PC-3 (cell line): Measurements from ENCODE around the gene RELL1. TPM values are rescaled to one million over a fixed set of nuclear protein-coding genes. Genes with fewer than 3 reads are reported as not detected.

Experiments used
- ATAC-seq: fragments of 200-7000 bp; cut with Tn5 transposase; 2 replicates; pipeline ENCODE4 v1.9.1; 2020; ENCODE audit warnings: mild to moderate bottlenecking, moderate library complexity
- BruUV-seq: library from RNA; stranded (reverse); fragments of 400-500 nt; replicated peaks from 2 replicates; lab custom pipeline; 2021; lab: Mats Ljungman, UMichigan
- CTCF ChIA-PET: fragments of 300-600 bp; sonication (Branson Sonifier 250); formaldehyde crosslinking; loops from one replicate; lab custom pipeline; 2022; ENCODE audit warnings: antibody characterized with exemption; lab: Charles Lee
- POLR2A ChIA-PET: fragments of 300-600 bp; sonication (Branson Sonifier 250); formaldehyde crosslinking; loops from one replicate; lab custom pipeline; 2022; ENCODE audit warnings: antibody characterized with exemption; ENCODE audit not compliant: unreplicated experiment; lab: Charles Lee
- DNase-seq: peaks from one replicate; pipeline ENCODE4 v3.0.0-alpha.2; 2015
- H2AFZ ChIP-seq: fragments of 300-600 bp; sonication (generic); 2 replicates; pipeline ENCODE4 v1.6.0; 2016; ENCODE audit warnings: antibody characterized with exemption, low read length
- H3F3A ChIP-seq: fragments of 300-600 bp; sonication (generic); one replicate; pipeline ENCODE4 v1.6.0; 2017; ENCODE audit warnings: antibody characterized with exemption, low read length, control low read depth, mild to moderate bottlenecking; ENCODE audit not compliant: unreplicated experiment
- H3K27ac ChIP-seq: fragments of 300-600 bp; sonication (generic); 2 replicates; pipeline ENCODE4 v1.5.1; 2016; ENCODE audit warnings: mild to moderate bottlenecking, low read length
- H3K27me3 ChIP-seq: fragments of 300-600 bp; sonication (generic); 2 replicates; pipeline ENCODE4 v1.6.1; 2016; ENCODE audit warnings: low read length, mixed read lengths
- H3K36me3 ChIP-seq: fragments of 300-600 bp; sonication (generic); 2 replicates; pipeline ENCODE4 v1.6.1; 2016; ENCODE audit warnings: low read depth, mixed run types, low read length, mixed read lengths
- H3K4me1 ChIP-seq: fragments of 300-600 bp; sonication (generic); 2 replicates; pipeline ENCODE4 v1.5.1; 2016; ENCODE audit warnings: low read length; ENCODE audit not compliant: insufficient read depth
- H3K4me2 ChIP-seq: fragments of 300-600 bp; sonication (generic); 2 replicates; pipeline ENCODE4 v1.6.0; 2016; ENCODE audit warnings: low read length
- H3K4me3 ChIP-seq: fragments of 300-600 bp; sonication (generic); 2 replicates; pipeline ENCODE4 v1.5.1; 2016; ENCODE audit warnings: mild to moderate bottlenecking, low read length, mixed read lengths
- H3K79me2 ChIP-seq: fragments of 300-600 bp; sonication (generic); 2 replicates; pipeline ENCODE4 v1.6.1; 2017; ENCODE audit warnings: low read length, mixed read lengths
- H3K9ac ChIP-seq: fragments of 300-600 bp; sonication (generic); 2 replicates; pipeline ENCODE4 v1.6.0; 2016; ENCODE audit warnings: mild to moderate bottlenecking, low read length
- H3K9me2 ChIP-seq: fragments of 300-600 bp; sonication (generic); replicated peaks from 2 replicates; pipeline ENCODE4 v1.6.1; 2016; ENCODE audit warnings: mixed run types, low read length, mixed read lengths
- H3K9me3 ChIP-seq: fragments of 300-600 bp; sonication (generic); 2 replicates; pipeline ENCODE4 v1.6.1; 2016; ENCODE audit warnings: low read length, mixed read lengths
- H4K20me1 ChIP-seq: fragments of 300-600 bp; sonication (generic); 2 replicates; pipeline ENCODE4 v1.6.1; 2016; ENCODE audit warnings: low read length, mixed read lengths
- CTCF ChIP-seq: fragments of 300-600 bp; sonication (generic); conservative IDR thresholded peaks from 2 replicates; pipeline ENCODE4 v1.5.1; 2017; ENCODE audit warnings: antibody characterized with exemption, low read depth, mild to moderate bottlenecking, low read length
- EZH2 ChIP-seq: fragments of 300-600 bp; sonication (generic); IDR thresholded peaks from one replicate; pipeline ENCODE4 v1.6.1; 2017; ENCODE audit warnings: antibody characterized with exemption, mild to moderate bottlenecking, low read length; ENCODE audit not compliant: unreplicated experiment
- EZH2phosphoT487 ChIP-seq: fragments of 300-600 bp; sonication (generic); IDR thresholded peaks from 2 replicates; pipeline ENCODE4 v1.6.1; 2018; ENCODE audit warnings: mild to moderate bottlenecking, antibody characterized with exemption, low read length, borderline replicate concordance
- intact Hi-C: fragments of 100-400 bp; cut with micrococcal nuclease; formaldehyde crosslinking; loops from 2 replicates; pipeline ENCODE4 v1.9.0; 2023
- total RNA-seq: library from RNA; depleted of rRNA; stranded (reverse); fragments of >200 nt; gene quantifications from 2 replicates; pipeline ENCODE4 v1.2.3, GENCODE V29; 2014

RELL1 gene
- total RNA-seq, 1 experiment from 2014 or later = 14.6 TPM

- POLR2A ChIA-PET = no interaction called here
- no peak overlapping the region for H3K4me3 ChIP-seq
- TF ChIP-seq EZH2phosphoT487 (no peak), EZH2 (no peak), CTCF (no peak)
- intact Hi-C loops = loop anchor here (5.0 kb wide), 1 partner anchor 42 kb away; the partner anchor contains the start of gene RELL1
- BruUV-seq = no TSS peak
- H2AFZ ChIP-seq = no peak overlapping the region
- no peaks in the 10 kb centered on the region for H4K20me1 ChIP-seq
- peaks cover 4% of the 10 kb centered on the region for H3F3A ChIP-seq
- H3K9ac ChIP-seq = no peak overlapping the region
- H3K4me1 ChIP-seq = peaks cover 14% of the 10 kb centered on the region
- CTCF ChIA-PET = interaction anchor here (0.5 kb wide), 1 partner anchor 37 kb away, joined by 3 read pairs; no protein-coding TSS in a partner anchor
- H3K79me2 ChIP-seq = no peaks in the 10 kb centered on the region
- H3K4me2 ChIP-seq = no peak overlapping the region
- H3K27ac ChIP-seq = no peak overlapping the region
- ATAC-seq = no peak
- H3K9me3 ChIP-seq = no peaks in the 10 kb centered on the region
- no peaks in the 10 kb centered on the region for H3K27me3 ChIP-seq
- DNase-seq = no peak
- H3K9me2 ChIP-seq = no peaks in the 10 kb centered on the region
- no peaks in the 10 kb centered on the region for H3K36me3 ChIP-seq
Measured at GRCh38 chr4:37645736-37646135, 40.4 kb downstream of the RELL1 start.

- Histone ChIP-seq H3K4me1 (peaks cover 14% of the 10 kb centered on the region), H3F3A (peaks cover 4% of the 10 kb centered on the region), H3K27me3 (no peaks in the 10 kb centered on the region), H3K36me3 (no peaks in the 10 kb centered on the region), H3K9ac (no peak overlapping the region), H3K79me2 (no peaks in the 10 kb centered on the region), H3K9me2 (no peaks in the 10 kb centered on the region), H3K27ac (no peak overlapping the region), H3K9me3 (no peaks in the 10 kb centered on the region), H3K4me2 (no peak overlapping the region), H4K20me1 (no peaks in the 10 kb centered on the region), H3K4me3 (no peak overlapping the region), H2AFZ (no peak overlapping the region)
- CTCF ChIA-PET = no interaction called here
- TF ChIP-seq EZH2phosphoT487 = no peak
- TF ChIP-seq CTCF = no peak
- no TSS peak for BruUV-seq
- ATAC-seq (no peak), DNase-seq (no peak)
- intact Hi-C loops = loop anchor here (5.0 kb wide), 1 partner anchor 42 kb away; the partner anchor contains the start of gene RELL1
- POLR2A ChIA-PET = no interaction called here
Measured at GRCh38 chr4:37644962-37645361, 41.2 kb downstream of the RELL1 start.

GRCh38 chr4:37641886-37642849 lies 44.0 kb downstream of the RELL1 start:
- no peak for DNase-seq
- no peaks in the 10 kb centered on the region for H3K79me2 ChIP-seq
- no peak overlapping the region for H2AFZ ChIP-seq
- H3K9ac ChIP-seq = no peak overlapping the region
- ChIA-PET POLR2A (no interaction called here), CTCF (no interaction called here)
- ATAC-seq = no peak
- intact Hi-C loops = no loop called here
- H3K4me1 ChIP-seq = 0 out of 2 replicates have a peak, but pooled peaks cover 4% of the 10 kb centered on the region
- H4K20me1 ChIP-seq = no peaks in the 10 kb centered on the region
- H3K27me3 ChIP-seq = no peaks in the 10 kb centered on the region
- H3K4me3 ChIP-seq = no peak overlapping the region
- TF ChIP-seq EZH2phosphoT487 (no peak), EZH2 (no peak), CTCF (no peak)
- no peaks in the 10 kb centered on the region for H3F3A ChIP-seq
- H3K36me3 ChIP-seq = no peaks in the 10 kb centered on the region
- no peaks in the 10 kb centered on the region for H3K9me2 ChIP-seq
- no peaks in the 10 kb centered on the region for H3K9me3 ChIP-seq
- H3K27ac ChIP-seq = no peak overlapping the region
- BruUV-seq = no TSS peak
- no peak overlapping the region for H3K4me2 ChIP-seq
